Activated T-helper 1 cell treated with anti-CD3 and anti-CD28 coated beads, Interleukin-2, amount 50 U/mL, for 16 hours (primary cell): ENCODE data around the gene ABHD17A.

ENCODE experiments used
- DNase-seq, 2 donors: peaks; one replicate each; pipeline ENCODE4 v3.0.0-alpha.2; 2020; ENCODE audit warnings: low read depth in 1 of 2, low spot score in 1 of 2

ABHD17A gene

DNA sequence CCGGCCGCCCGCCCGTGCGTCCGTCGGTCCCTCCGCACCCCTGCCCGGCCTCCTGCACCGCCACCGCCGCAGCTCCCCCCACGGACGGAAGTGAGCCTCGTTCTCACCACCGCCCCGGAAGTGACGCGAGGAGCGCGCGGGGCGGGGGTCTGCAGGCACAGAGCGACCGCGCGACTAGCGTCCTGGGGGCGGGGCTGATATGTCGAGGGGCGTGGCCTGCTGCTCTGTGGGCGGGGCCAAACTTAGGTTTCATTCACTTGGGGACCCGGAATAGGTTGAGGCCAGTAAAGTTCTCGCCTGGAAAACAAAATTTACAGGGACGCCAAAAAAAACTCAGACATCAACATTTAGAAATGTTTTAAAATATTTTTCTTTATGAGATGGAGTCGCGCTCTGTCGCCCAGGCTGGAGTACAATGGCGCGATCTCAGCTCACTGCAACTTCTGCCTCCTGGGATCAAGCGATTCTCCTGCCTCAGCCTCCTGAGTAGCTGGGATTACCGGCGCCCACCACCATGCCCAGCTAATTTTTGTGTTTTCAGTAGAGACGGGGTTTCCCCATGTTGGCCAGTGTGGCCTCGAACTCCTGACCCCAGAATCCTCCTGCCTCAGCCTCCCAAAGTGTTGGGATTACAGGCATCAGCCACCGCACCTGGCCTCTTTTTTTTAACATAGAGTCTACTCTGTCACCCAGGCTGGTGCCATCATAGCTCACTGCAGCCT is at the start of gene ABHD17A:
Gene ABHD17A, minus strand, starts transcription at position 99 of the 722 bp plus-strand sequence. CDS start 3,930 bp downstream, outside the sequence.
- peak; percentile 92 to 95 for DNase-seq

GRCh38 chr19:1933942-1934341 is 48.6 kb upstream of the ABHD17A start:
- DNase-seq = no peak

DNA sequence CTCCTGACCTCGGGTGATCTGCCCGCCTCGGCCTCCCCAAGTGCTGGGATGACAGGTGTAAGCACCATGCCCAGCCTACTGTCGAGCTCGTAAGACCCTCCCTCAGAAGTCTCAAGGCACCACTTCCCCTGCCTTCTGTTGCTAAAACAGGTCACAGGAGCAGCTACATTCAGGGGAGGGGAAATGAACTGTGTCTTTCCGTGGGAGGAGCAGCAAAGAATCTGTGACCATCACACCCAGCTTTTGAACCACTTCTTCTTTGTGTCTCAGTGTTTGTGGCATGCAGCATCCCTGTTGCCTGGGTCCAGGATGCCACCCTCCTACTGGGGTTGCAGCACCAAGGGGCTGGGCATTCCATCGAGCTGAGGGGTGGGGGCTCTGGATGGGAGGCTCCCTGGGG is 47.9 kb upstream of the ABHD17A start:
- no peak for DNase-seq

GRCh38 chr19:1932395-1932794 is 47.1 kb upstream of the ABHD17A start:
- DNase-seq = no peak

GRCh38 chr19:1931445-1931844 is 46.1 kb upstream of the ABHD17A start:
- no peak for DNase-seq

GRCh38 chr19:1929021-1929742 is 43.9 kb upstream of the ABHD17A start:
- DNase-seq = peak; percentile 62 to 74

DNA sequence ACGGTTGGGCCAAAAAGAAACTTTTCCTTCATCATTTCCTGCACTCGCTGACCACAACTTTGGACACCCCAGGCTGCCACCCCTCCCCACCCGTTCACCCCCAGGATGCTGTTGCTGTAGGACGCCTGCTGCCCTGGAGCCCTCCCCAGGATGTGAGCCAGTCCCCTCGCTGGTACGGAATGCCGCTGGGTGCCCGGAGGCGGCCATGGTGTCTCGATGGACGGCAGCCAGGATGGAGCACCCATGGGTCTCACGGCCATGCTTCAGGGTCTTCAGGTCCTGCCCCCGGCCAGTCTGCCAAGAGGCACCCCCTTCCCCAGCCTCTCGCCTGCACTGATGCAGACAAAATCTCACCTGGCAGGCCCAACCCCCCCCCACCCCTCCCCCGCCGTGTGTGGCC is 40.2 kb upstream of the ABHD17A start:
- no peak for DNase-seq

- DNase-seq = no peak
These were observed 39.1 kb upstream of the ABHD17A start for GRCh38 chr19:1924320-1924961.

DNA sequence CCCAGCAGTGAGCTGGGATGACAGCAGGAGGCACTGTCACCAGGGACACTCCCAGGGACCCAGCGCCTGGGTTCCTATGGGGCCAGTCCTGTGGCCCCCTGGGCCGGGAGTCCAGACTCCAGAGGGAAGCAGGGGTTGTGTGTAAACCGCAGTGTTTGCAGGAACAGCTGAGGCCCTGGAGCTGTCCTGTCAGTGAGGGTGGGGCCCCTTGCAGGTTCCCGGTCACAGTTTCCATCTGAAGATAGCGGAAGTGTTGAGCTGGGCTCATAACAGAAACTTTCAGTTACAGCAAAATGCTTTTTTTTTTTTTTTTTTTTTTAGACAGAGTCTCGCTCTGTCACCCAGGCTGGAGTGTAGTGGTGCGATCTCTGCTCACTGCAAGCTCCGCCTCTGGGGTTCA is 38.0 kb upstream of the ABHD17A start:
- DNase-seq = no peak

DNA sequence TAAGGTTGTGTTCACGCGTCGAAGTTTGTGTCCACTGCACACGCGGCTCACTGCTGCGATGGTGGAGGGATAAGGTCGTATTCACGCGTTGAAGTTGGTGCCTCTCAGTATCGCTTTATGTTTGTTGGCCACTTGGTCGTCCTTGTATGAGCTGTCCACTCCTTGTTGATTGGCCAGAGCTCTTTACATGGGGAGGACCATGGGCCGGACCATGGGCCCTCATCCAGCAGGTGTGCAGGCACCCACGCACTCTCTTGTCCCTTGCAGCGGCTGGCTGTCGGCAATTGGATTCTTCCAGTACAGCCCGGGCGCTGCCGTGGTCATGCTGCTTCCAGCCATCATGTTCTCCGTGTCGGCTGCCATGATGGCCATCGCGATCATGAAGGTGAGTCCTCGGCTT is 37.5 kb upstream of the ABHD17A start:
- DNase-seq = no peak

DNA sequence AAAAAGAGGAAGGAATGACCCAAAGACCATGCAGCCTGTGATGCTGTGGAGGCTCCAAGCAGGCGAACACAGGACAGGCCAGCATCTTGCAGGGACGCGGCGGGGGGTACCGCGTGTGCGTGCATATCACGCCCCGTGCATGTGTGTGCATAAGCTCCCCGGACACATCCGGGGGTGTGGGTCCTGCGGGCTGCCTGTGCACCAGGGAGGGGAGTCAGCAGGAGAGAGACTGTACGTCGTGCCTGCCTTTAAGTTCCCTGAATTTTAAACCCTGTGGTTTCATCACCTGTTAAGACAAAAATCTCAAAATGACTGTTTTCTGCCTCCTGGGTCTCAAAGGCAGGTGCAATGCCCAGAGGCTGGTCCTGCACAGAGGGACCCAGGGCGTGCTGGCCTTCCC is 36.5 kb upstream of the ABHD17A start:
- DNase-seq = no peak

DNA sequence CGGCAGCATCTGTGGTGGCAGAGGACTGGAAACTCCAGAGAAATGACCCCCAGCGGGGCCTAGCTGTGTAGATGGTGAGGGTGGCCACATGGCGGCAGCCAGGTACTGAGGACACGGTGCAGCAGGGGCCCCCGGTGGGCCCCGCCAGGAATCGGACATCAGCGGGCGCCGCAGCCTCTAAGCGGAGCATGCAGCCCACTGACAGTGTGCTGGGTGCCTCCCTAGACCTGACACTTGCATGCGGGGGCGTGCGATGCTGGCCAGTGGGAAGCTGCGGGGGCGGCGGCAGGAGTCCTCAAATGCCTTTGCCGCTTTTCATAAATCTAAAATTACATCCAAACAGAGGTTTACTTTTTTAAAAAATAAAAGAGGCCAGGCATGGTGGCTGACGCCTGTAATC is 36.0 kb upstream of the ABHD17A start:
- no peak for DNase-seq

DNA sequence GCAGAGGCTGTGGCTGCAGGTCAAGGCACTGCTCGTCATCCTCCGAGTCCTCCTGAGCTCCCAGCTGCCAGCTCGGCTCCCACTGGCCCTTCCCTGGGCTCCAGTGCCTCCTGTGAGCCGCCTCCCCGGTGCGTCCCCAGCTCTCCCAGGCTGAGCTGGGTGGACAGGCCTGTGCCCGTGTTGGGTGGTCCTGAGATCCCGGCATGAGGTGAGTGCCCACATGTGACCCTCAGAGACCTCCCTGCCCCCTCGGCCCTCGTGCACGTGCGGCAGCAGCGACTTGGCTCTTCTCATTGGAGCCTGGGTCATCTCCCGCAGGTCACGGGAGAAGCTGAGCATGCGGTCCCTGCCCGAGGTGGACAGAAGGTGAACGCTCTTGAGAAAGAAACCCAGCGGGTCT is 35.3 kb upstream of the ABHD17A start:
- no peak for DNase-seq

- DNase-seq = no peak
These were observed 33.7 kb upstream of the ABHD17A start for GRCh38 chr19:1918975-1919374.

- no peak for DNase-seq
These were observed 32.6 kb upstream of the ABHD17A start for GRCh38 chr19:1917926-1918325.

- no peak for DNase-seq
These were observed 31.9 kb upstream of the ABHD17A start for GRCh38 chr19:1917146-1917545.

DNA sequence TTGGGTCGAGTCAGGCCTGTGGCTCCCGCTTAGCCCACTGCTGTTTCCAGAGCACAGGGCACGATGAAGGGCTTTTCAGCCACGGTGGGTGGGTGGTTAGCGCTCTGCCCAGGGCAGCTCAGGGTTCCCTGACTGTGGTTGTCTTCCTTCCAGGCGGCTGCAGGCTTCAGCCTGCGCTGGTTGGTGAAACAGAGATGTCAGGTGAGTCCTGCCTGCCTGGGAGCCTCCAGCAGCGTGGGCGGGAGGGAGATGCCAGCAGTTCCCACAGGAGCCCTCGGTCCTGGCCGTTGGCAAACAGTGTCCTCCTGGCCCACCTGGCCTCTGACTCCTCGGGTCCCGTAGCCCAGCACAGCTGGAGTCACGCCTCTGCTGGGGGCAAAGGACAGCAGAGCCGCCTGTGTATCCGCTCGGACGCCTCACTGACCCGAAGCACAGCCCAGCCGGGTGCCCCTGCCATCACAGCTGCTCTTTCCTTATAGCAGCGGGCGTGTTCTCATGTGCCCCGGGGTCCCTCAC is 29.6 kb upstream of the ABHD17A start:
- no peak for DNase-seq

DNA sequence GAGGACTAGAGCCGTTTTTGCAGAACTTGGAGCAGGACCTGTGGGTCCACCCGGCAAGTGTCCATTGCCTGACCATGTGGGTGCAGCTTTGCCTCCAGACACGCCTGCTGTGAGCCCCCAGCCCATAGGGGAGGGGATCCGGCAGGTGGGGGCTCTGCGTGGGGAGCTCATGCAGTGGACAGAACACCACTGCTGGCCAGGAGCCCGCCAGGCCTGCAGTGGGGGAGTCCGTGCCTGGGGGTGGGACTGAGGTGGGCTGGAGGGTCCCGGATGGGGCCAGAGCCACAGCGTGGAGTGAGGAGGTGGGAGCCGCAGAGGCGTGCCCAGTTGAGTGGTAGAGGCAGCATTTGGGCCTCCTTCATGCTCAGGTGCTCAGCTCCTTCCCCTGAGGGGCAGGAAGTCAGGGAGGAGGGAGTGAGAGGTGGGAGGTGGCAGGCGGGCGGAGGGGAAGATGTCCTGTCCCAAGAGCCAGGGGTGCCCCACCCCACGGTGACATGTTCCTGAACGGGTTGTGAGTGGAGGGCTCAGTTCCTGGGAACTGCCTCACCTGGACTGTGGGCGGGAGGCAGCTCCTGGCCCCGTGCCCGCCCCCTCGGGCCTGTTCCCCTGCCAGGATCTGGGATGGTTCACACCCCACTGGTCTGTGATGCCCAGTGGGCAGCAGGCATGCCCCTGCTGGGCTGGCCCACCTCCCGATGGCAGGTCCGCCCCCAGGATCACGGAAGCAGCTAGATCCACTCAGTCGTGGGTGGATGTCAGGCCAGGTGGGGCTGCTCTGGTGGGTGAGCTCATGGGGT is 28.7 kb upstream of the ABHD17A start:
- DNase-seq = no peak

- no peak for DNase-seq
These were observed 27.6 kb upstream of the ABHD17A start for GRCh38 chr19:1912760-1913505.

DNA sequence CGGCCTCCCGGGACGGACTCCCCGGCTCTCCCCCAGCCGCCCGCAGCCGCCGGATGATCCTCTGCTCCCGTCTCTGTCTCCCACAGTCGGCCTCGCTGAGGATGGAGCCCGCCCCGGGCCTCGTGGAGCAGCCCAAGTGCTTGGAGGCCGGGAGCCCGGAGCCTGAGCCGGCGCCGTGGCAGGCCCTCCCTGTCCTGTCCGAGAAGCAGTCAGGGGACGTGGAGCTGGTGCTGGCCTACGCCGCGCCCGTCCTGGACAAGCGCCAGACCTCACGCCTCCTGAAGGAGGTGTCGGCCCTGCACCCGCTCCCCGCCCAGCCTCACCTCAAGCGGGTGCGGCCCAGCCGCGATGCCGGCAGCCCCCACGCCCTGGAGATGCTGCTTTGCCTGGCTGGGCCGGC is 26.7 kb upstream of the ABHD17A start:
- no peak for DNase-seq

GRCh38 chr19:1911098-1911497 is 25.8 kb upstream of the ABHD17A start:
- no peak for DNase-seq
